ENCODE measurements around the gene WDR19.
"Not testable (repeated sequence)": the region's sequence is repeated elsewhere in the genome, so short reads cannot be mapped to it uniquely, and the experiment has no call there.

WDR19 gene

GRCh38 chr4:39181905-39182638, at the start of gene WDR19:
Gene WDR19, plus strand, starts transcription at chr4:39182529. Its CDS starts 29 bp downstream, at chr4:39182558.
- DNase-seq, result peak; percentile 98

- DNase-seq, result no peak
Observed at GRCh38 chr4:39133623-39134022, 48.7 kb upstream of the WDR19 start.

GRCh38 chr4:39134683-39135306, 47.5 kb upstream of the WDR19 start:
- DNase-seq, result peak; percentile 1

- DNase-seq, result not testable (repeated sequence)
Observed at GRCh38 chr4:39138227-39138626, 44.1 kb upstream of the WDR19 start.

- DNase-seq, result no peak
Observed at GRCh38 chr4:39146211-39146610, 36.1 kb upstream of the WDR19 start.

- DNase-seq, result no peak
Observed at GRCh38 chr4:39154009-39154408, 28.3 kb upstream of the WDR19 start.

- no peak for DNase-seq
Observed at GRCh38 chr4:39157520-39157919, 24.8 kb upstream of the WDR19 start.

GRCh38 chr4:39166177-39166576, 16.2 kb upstream of the WDR19 start:
- no peak for DNase-seq

GRCh38 chr4:39166669-39167068, 15.7 kb upstream of the WDR19 start:
- DNase-seq, result no peak

- no peak for DNase-seq
Observed at GRCh38 chr4:39169426-39169825, 12.9 kb upstream of the WDR19 start.

- DNase-seq, result no peak
Observed at GRCh38 chr4:39170301-39170700, 12.0 kb upstream of the WDR19 start.

GRCh38 chr4:39178706-39179105, 3.6 kb upstream of the WDR19 start:
- no peak for DNase-seq

- DNase-seq, result no peak
Observed at GRCh38 chr4:39179681-39180080, 2.6 kb upstream of the WDR19 start.

GRCh38 chr4:39180629-39181028, 1.7 kb upstream of the WDR19 start:
- DNase-seq, result not testable (repeated sequence)

- DNase-seq, result no peak
Observed at GRCh38 chr4:39181520-39181904, 817 bp upstream of the WDR19 start.

GRCh38 chr4:39201963-39202362, 19.6 kb downstream of the WDR19 start:
- no peak for DNase-seq

- DNase-seq, result no peak
Observed at GRCh38 chr4:39204543-39204942, 22.2 kb downstream of the WDR19 start.

GRCh38 chr4:39205000-39205399, 22.7 kb downstream of the WDR19 start:
- no peak for DNase-seq

- no peak for DNase-seq
Observed at GRCh38 chr4:39205476-39205875, 23.1 kb downstream of the WDR19 start.

- DNase-seq, result no peak
Observed at GRCh38 chr4:39227906-39228305, 45.6 kb downstream of the WDR19 start.

- no peak for DNase-seq
Observed at GRCh38 chr4:39228377-39228776, 46.0 kb downstream of the WDR19 start.

GRCh38 chr4:39230462-39230861, 48.1 kb downstream of the WDR19 start:
- DNase-seq, result no peak

GRCh38 chr4:39231660-39232059, 49.3 kb downstream of the WDR19 start:
- no peak for DNase-seq

GRCh38 chr4:39232100-39232499, 49.8 kb downstream of the WDR19 start:
- DNase-seq, result no peak

- DNase-seq, result no peak
Observed at GRCh38 chr4:39233114-39233513, 50.8 kb downstream of the WDR19 start.
